Subcutaneous abdominal adipose tissue (tissue), 5 donors: ENCODE data around the gene CNTN4.

Source experiments
- H3K27ac ChIP-seq: one replicate; pipeline ENCODE4 v1.7.0; 2013; ENCODE audit warnings: low read depth, mild to moderate bottlenecking, inconsistent platforms, low read length, moderate library complexity
- H3K27me3 ChIP-seq, 5 donors: one replicate each; pipeline ENCODE4 v1.7.0; 2013; ENCODE audit warnings: low read length in 5 of 5, inconsistent platforms in 1 of 5; ENCODE audit not compliant: control insufficient read depth in 5 of 5, insufficient read depth in 4 of 5
- H3K36me3 ChIP-seq, 5 donors: one replicate each; pipeline ENCODE4 v1.7.0; 2013; ENCODE audit warnings: low read length in 5 of 5; ENCODE audit not compliant: control insufficient read depth in 5 of 5, insufficient read depth in 5 of 5
- H3K4me1 ChIP-seq, 5 donors: one replicate each; pipeline ENCODE4 v1.7.0; 2013; ENCODE audit warnings: low read length in 5 of 5, mild to moderate bottlenecking in 3 of 5, moderate library complexity in 1 of 5; ENCODE audit not compliant: control insufficient read depth in 5 of 5, insufficient read depth in 5 of 5
- H3K4me3 ChIP-seq, 5 donors: one replicate each; pipeline ENCODE4 v1.7.0; 2013; ENCODE audit warnings: low read length in 5 of 5, low read depth in 1 of 5
- H3K9ac ChIP-seq, 5 donors: one replicate each; pipeline ENCODE4 v1.7.0; 2013; ENCODE audit warnings: low read length in 5 of 5, mild to moderate bottlenecking in 4 of 5, moderate library complexity in 3 of 5
- H3K9me3 ChIP-seq, 5 donors: one replicate each; pipeline ENCODE4 v1.7.0; 2013; ENCODE audit warnings: low read length in 5 of 5; ENCODE audit not compliant: control insufficient read depth in 5 of 5
- donor health status: healthy.
- donor health status: healthy.
- donor health status: healthy.
- donor health status: healthy.
- donor health status: healthy.

CNTN4 gene

DNA sequence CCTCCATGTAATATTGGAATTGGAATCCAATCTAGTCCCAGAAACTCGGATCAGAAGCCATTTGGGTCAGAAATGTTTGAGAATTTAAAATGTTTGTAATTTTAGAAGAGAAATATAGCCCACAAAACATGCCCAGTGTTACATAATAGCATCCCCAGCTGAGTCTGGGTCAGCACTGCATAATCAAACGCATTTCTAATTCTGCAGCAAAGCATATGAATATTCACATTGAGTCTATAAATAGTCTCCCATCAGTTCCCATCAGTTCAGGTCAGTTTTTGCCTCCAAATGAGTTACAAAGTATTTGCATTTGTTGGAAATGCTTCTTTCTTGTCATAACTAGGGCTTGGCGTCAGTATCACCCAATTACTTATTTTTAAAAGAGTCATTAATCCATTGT lies 628.4 kb downstream of the CNTN4 start:
- Histone ChIP-seq H3K4me3 (no peak overlapping the region), H3K9me3 (no peaks in the 10 kb centered on the region), H3K36me3 (no peaks in the 10 kb centered on the region), H3K27me3 (no peaks in the 10 kb centered on the region), H3K4me1 (no peaks in the 10 kb centered on the region), H3K27ac (no peak overlapping the region), H3K9ac (no peak overlapping the region)

DNA sequence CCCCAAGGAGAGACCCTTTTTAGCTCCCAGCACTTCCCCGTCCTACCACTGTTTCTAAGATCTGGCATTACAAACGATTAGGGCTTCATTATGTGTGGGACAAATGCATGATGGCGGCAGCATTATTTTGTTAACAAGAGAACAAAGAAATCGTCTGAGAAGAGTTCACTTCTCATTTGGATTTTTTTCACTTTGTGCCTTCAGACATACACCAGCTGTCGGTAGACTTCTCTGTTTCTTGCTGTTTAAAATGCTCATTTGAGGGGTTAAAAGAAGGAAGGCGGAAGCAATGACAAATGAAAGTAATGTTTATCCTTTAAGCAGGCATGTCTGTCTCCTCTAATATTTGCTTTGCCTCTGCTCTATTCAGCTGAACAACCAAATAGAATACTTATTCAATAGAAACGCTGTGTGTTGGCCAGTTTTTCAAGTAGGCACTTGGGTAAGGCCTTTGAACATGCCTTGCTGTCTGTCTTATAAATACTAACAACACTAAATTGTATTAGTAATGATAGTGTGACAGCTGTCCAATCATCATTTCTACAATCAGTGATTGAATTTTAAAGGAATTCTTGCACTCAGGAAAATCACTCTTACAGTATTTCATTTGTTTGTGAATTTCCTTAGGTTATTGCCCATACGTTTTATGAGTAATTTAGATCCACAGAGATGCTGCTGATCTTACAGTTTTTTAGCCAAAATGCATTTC lies 629.1 kb downstream of the CNTN4 start:
- Histone ChIP-seq H3K27me3 (no peaks in the 10 kb centered on the region), H3K9me3 (no peaks in the 10 kb centered on the region), H3K27ac (no peak overlapping the region), H3K4me3 (no peak overlapping the region), H3K9ac (no peak overlapping the region), H3K4me1 (no peaks in the 10 kb centered on the region), H3K36me3 (no peaks in the 10 kb centered on the region)

DNA sequence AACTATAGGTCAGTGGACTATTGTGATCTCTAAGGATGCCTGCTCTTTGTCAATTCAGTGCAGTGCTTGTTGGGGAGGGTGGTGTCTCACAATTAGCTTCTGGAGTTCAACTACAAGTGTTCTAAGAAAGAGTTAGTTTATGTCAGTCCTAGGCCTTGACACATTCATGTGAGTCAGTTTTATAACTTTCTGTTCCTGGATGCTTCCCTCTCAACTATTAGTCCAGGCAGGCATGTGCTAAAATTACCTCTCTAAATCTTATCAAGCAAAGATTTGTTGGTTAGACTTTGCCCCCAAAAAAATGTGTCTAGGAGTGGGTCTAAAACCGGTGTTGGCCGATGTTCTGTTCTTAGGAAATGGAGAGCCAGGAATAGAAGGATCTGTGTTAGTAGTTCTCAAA lies 633.2 kb downstream of the CNTN4 start:
- H3K4me1 ChIP-seq = no peaks in the 10 kb centered on the region
- no peak overlapping the region for H3K9ac ChIP-seq
- H3K27ac ChIP-seq = no peak overlapping the region
- no peaks in the 10 kb centered on the region for H3K36me3 ChIP-seq
- H3K4me3 ChIP-seq = no peak overlapping the region
- peaks cover 0 to 3% (median 0%) of the 10 kb centered on the region in 5 donors for H3K27me3 ChIP-seq
- no peaks in the 10 kb centered on the region for H3K9me3 ChIP-seq

DNA sequence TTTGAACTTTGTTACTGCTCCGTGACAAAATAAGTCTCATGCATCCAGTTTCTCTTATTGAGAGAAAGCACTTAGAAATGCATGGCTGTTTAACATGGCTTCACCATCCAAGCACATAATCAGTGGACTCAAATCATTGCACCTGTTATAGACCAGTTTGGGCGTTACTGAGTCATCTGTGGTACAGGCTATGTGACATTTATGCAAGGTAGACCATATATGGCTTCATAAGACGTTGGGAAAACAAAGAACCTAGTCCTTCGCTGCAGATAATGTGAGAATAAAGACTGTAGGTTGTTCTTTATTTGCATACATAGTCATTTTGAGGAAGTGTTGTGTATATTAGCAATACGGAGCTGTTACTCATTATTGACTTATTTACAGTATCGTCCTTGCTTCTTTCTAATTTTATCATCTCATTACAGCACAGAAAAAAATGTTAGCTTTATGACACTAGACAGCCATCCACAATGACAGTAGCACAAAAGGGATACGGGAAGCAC lies 636.8 kb downstream of the CNTN4 start:
- Histone ChIP-seq H3K36me3 (no peaks in the 10 kb centered on the region), H3K27ac (no peak overlapping the region), H3K4me1 (no peaks in the 10 kb centered on the region), H3K4me3 (no peak overlapping the region), H3K27me3 (peaks cover 0 to 3% (median 0%) of the 10 kb centered on the region in 5 donors), H3K9me3 (no peaks in the 10 kb centered on the region), H3K9ac (no peak overlapping the region)

DNA sequence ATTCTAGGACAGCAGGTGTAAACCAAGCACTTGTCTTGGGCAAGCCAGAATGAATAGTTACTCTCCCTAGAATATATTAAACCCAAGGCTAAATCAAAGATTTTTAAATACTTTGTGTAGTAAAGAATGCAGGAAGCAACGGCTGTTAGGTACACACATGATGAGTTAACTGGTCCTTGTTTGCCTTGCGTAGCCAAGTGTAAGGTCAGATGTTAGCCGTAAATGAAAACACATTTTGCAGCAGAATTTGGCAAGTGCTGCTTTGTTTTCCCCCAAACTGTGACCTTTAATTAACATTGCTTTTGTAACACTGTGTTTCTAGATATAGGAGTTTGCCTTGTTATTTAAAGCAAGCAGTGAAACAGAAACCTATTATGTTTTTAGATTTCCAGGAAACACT lies 642.9 kb downstream of the CNTN4 start:
- Histone ChIP-seq H3K4me1 (peaks cover 0 to 9% (median 0%) of the 10 kb centered on the region in 5 donors), H3K27ac (no peak overlapping the region), H3K9ac (no peak overlapping the region), H3K36me3 (no peaks in the 10 kb centered on the region), H3K27me3 (no peaks in the 10 kb centered on the region), H3K9me3 (no peaks in the 10 kb centered on the region), H3K4me3 (no peak overlapping the region)

DNA sequence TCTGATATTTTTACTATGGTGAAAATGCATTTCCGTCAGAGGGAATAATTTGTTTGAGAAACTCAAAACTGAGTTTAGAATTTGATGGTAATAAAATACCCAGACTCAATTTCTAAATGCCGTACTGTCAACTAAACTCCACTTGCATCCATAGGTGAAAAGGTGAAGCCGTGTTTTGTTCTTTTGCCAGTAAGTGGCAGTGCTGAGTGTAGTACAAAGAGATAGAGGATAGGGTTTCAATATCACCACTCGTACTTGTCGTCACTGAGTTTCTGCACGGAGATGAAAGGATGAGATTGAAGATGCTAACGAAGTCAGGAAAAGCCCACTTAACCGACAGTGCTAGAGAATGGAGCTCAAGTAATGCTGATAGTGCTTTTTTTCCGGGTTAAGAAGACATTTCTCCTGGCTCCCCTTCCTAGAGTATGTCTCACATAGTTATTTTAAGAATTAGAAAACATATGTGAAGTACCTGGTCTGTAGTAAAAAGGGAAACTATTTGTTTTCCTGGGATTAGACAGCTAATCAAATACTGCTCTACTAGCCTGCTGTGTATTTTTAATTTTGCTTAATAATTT lies 666.4 kb downstream of the CNTN4 start:
- Histone ChIP-seq H3K36me3 (no peaks in the 10 kb centered on the region), H3K27ac (no peak overlapping the region), H3K9me3 (no peaks in the 10 kb centered on the region), H3K9ac (no peak overlapping the region), H3K4me3 (no peak overlapping the region), H3K4me1 (no peaks in the 10 kb centered on the region), H3K27me3 (no peaks in the 10 kb centered on the region)

DNA sequence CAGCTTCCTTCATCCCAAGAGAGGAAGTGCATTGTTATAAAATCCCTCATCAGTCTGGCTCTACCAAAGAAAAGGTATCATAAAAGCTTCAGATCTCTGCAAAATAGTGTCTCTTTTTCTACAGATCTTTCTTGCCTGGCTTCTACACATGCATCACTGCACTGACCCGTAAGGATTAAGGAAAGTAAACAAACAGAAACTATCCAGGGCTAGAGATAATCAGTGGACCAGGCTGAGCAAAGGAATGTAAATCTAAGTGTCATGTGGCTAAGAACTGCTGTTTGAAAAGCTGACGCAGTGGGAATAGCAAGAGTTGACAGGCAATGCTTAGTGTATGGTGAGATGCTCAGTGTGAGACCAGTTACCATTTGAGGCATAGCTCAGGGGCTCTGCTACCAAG lies 671.8 kb downstream of the CNTN4 start:
- Histone ChIP-seq H3K27ac (no peak overlapping the region), H3K36me3 (no peaks in the 10 kb centered on the region), H3K4me3 (no peak overlapping the region), H3K4me1 (peaks cover 0 to 3% (median 0%) of the 10 kb centered on the region in 5 donors), H3K27me3 (no peaks in the 10 kb centered on the region), H3K9ac (no peak overlapping the region), H3K9me3 (no peaks in the 10 kb centered on the region)

DNA sequence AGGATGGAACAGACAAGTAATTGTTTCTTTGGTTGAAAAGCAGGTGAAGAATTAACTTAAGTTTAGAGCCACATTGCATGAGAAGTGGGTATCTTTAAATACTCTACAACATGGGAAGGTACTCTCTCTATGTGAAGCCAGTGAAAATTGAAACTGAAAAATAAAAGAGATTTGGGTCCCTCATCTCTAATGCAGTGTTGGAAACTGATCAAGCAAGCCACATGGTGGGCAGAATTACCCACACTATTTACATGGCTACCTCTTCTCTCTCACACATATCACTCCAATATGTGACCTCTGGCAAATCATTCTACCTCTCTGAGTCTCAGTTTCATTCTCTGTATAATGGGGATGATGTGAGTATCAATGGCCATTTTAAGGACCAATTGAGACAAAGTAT lies 672.5 kb downstream of the CNTN4 start:
- Histone ChIP-seq H3K27ac (no peak overlapping the region), H3K36me3 (no peaks in the 10 kb centered on the region), H3K4me1 (peaks cover 0 to 3% (median 0%) of the 10 kb centered on the region in 5 donors), H3K9ac (no peak overlapping the region), H3K27me3 (no peaks in the 10 kb centered on the region), H3K4me3 (no peak overlapping the region), H3K9me3 (no peaks in the 10 kb centered on the region)

DNA sequence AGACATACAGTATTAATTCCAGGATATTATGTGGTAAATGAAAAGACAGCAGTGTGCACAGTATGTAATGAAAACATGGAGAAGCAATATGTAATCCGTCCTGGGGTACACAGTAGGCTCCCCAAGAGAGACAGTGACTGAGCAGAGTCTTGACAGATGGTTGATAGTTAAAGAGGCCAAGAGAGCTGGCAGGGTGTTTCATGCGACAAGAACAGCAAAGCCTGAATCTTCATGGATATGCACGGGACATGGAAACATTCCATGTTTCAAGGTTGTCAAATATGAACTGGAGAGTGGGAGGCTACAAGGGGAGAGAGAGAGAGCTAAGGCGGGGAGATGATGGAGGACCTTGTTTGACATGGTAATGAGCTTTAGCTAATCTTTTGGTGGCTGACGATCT lies 673.1 kb downstream of the CNTN4 start:
- Histone ChIP-seq H3K4me1 (peaks cover 0 to 3% (median 0%) of the 10 kb centered on the region in 5 donors), H3K27ac (no peak overlapping the region), H3K9me3 (no peaks in the 10 kb centered on the region), H3K9ac (no peak overlapping the region), H3K27me3 (no peaks in the 10 kb centered on the region), H3K4me3 (no peak overlapping the region), H3K36me3 (no peaks in the 10 kb centered on the region)

DNA sequence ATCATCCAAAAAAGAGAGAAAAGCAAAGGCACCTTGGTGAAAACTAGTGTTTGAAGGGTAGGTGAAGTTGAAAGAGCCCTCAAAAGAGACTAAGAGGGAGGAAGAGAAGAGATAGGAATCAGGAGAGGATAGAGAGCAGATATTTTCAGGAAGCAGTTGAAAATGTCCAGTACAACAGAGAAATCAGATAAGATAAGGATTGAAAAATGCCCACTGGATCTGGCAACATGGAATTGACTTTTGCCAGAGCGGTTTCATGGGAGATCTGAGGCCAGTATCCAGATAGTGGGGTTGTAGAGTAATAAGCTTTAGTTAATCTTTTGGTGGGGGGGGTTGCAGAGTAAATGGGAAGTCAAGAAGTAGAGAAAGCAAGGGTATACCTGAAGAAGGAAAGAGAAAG lies 674.1 kb downstream of the CNTN4 start:
- no peak overlapping the region for H3K9ac ChIP-seq
- no peak overlapping the region for H3K27ac ChIP-seq
- no peaks in the 10 kb centered on the region for H3K36me3 ChIP-seq
- H3K4me1 ChIP-seq = peaks cover 0 to 3% (median 0%) of the 10 kb centered on the region in 5 donors
- no peaks in the 10 kb centered on the region for H3K9me3 ChIP-seq
- no peak overlapping the region for H3K4me3 ChIP-seq
- no peaks in the 10 kb centered on the region for H3K27me3 ChIP-seq
